NB4 (cell line): ENCODE data around the gene LRP4.

Source experiments
- DNase-seq: peaks from one replicate; pipeline ENCODE4 v3.0.0; 2010; ENCODE audit warnings: low read depth
- H3K4me3 ChIP-seq: one replicate; pipeline ENCODE4 v1.5.1; 2011; ENCODE audit warnings: mild to moderate bottlenecking, low read depth, low read length, moderate library complexity
- MYC ChIP-seq: IDR thresholded peaks from 2 replicates; pipeline ENCODE4 v1.6.1; 2011; ENCODE audit warnings: low read depth, low read length
- POLR2A ChIP-seq: IDR thresholded peaks from 2 replicates; pipeline ENCODE4 v1.6.1; 2011; ENCODE audit warnings: mild to moderate bottlenecking; ENCODE audit not compliant: insufficient read length; ENCODE audit errors: extremely low read depth
- TF ChIP-seq, protein P1 (sequence below): IDR thresholded peaks from 2 replicates; pipeline ENCODE4 v1.6.1; 2011; ENCODE audit warnings: low read depth, low read length
- TF ChIP-seq, protein P2 (sequence below): IDR thresholded peaks from one replicate; pipeline ENCODE4 v1.5.1; 2012; ENCODE audit warnings: low read depth, low read length

LRP4 gene

DNA sequence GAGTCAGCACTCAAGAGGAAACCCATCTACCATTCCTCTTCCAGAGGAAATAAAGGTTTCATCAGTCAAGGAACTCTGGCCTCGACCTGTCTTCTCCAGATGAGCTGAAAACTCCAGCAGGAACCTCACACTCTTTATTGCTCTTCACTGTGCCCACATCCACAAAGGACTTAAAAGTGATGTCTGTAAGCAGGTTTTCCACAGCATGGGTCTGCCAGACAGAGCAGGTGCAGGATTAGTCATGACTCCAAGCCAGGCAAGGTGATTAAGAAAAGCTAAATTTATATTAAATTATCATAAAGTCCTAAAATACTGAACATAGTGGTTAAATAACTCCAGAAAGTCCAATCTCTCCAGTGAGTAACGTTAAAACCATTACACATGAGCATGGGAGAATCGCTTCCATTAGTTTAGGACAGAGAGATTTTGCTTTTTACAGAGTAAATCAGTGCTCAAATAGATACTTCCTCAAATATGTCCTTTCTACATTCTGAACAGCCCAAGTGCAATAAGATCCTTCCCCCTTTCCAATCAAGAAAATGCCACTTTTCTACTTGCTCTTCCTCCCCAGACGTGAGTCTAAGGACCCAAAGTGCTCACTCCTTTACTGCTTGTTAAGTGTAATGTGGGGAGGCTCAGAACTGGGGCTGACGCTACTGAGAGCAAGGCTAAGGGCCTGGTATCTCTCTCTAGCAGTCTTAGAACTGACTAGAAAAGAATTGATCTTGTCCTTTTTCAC, 61.6 kb downstream of the LRP4 start:
- peak; percentile 18 for DNase-seq
- TF ChIP-seq POLR2A (no peak), MYC (no peak)
- TF ChIP-seq, protein P1, sequence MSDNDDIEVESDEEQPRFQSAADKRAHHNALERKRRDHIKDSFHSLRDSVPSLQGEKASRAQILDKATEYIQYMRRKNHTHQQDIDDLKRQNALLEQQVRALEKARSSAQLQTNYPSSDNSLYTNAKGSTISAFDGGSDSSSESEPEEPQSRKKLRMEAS, result no peak
- TF ChIP-seq, protein P2, sequence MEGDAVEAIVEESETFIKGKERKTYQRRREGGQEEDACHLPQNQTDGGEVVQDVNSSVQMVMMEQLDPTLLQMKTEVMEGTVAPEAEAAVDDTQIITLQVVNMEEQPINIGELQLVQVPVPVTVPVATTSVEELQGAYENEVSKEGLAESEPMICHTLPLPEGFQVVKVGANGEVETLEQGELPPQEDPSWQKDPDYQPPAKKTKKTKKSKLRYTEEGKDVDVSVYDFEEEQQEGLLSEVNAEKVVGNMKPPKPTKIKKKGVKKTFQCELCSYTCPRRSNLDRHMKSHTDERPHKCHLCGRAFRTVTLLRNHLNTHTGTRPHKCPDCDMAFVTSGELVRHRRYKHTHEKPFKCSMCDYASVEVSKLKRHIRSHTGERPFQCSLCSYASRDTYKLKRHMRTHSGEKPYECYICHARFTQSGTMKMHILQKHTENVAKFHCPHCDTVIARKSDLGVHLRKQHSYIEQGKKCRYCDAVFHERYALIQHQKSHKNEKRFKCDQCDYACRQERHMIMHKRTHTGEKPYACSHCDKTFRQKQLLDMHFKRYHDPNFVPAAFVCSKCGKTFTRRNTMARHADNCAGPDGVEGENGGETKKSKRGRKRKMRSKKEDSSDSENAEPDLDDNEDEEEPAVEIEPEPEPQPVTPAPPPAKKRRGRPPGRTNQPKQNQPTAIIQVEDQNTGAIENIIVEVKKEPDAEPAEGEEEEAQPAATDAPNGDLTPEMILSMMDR, result no peak
- no peak overlapping the region for H3K4me3 ChIP-seq

DNA sequence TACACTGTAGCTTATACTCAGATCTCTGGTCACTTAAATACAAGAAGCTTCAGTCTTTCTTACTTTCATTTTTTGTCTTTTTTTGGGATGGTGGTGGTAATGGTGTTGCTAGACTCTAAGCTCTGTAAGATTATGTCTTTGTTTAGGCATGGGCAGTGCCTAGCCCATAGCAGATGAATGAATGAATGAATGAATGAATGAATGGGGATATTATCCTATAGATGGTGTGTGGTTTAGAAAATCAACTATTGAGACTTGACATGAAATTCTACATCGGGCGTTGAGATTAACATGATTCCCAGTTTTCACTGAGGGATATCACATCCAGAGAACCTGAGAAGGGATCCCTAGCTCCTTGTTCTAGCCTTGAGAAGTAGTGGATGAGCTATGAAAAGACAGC, 62.5 kb downstream of the LRP4 start:
- TF ChIP-seq, protein P1, result no peak
- TF ChIP-seq MYC, result no peak
- TF ChIP-seq POLR2A, result no peak
- TF ChIP-seq, protein P2, result no peak
- H3K4me3 ChIP-seq, result no peak overlapping the region
- no peak for DNase-seq

DNA sequence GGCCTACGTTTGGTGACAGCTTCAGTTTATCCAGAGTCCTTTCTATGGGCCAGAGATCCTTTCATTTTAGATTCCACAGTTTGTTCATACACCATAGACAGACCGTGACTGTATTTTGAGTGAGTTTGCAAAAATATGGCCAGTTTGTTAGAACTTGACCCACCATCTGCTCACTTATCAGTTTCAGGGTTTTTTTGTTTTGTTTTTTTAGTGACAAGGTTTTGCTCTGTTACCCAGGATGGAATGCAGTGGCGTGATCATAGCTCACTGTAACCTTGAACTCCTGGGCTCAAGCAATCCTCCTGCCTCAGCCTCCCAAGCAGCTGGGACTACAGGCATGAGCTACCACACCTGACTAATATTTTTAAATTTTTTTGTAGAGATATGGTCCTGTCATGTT, 63.2 kb downstream of the LRP4 start:
- TF ChIP-seq, protein P1, result no peak
- TF ChIP-seq POLR2A (no peak), MYC (no peak)
- TF ChIP-seq, protein P2, result no peak
- DNase-seq, result no peak
- H3K4me3 ChIP-seq, result no peak overlapping the region

DNA sequence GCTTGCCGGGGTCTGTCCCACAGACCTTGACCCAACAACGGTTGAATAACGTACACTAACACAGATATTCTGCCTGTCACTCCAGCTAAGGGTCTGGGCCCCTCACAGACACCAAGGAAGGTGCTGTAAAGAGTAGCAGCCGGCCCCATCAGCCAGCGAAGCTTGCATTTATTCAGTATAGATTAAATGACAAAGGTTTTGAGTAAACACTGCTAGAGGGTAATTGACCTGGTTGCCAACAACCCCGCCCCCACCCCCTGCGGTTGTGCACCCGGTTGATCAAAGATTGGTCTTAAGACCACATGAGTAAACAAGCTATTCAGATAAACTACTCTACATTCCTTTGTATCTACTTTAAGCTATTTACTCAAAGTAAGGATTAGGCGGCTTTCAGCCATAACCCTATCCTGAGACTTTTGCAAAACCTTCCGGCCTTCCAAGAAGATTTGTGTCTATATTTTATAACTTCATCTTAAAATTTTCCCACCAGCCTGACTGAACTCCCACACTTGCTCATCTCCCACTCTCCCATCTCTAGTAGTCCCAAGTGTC, 67.4 kb downstream of the LRP4 start:
- DNase-seq, result no peak
- no peak overlapping the region for H3K4me3 ChIP-seq
- TF ChIP-seq, protein P2, result no peak
- TF ChIP-seq MYC (no peak), POLR2A (no peak)
- TF ChIP-seq, protein P1, result no peak

DNA sequence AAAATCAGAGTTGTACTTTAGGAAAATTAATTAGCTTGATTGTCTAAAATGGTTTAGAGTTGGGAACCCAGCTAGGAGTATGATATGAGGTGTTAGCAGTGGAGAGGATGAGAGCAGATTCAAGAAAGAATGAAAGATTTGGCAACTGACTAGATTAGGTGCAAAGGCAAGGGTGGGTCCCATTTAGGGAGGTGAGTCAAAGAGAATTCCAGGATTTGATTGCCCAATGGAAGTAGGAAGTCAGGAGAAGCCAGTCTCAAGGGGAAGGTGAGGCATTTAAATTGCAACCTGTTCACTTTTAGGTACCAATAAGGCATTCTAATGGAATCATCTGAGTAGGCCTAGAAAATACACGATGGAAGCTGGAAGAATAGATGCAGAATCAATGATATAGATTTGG, 68.7 kb downstream of the LRP4 start:
- TF ChIP-seq, protein P2, result no peak
- TF ChIP-seq, protein P1, result no peak
- no peak for TF ChIP-seq POLR2A
- DNase-seq, result no peak
- no peak overlapping the region for H3K4me3 ChIP-seq
